ENCODE results near the gene SLCO3A1.

The SLCO3A1 gene

GRCh38 chr15:91882858-91883586, 29.5 kb downstream of the SLCO3A1 start:
- DNase-seq (ENCODE audit: low read depth in 2 of 2): no peak

GRCh38 chr15:91884606-91885005, 31.1 kb downstream of the SLCO3A1 start:
- no peak for DNase-seq (ENCODE audit: low read depth in 2 of 2)

DNA sequence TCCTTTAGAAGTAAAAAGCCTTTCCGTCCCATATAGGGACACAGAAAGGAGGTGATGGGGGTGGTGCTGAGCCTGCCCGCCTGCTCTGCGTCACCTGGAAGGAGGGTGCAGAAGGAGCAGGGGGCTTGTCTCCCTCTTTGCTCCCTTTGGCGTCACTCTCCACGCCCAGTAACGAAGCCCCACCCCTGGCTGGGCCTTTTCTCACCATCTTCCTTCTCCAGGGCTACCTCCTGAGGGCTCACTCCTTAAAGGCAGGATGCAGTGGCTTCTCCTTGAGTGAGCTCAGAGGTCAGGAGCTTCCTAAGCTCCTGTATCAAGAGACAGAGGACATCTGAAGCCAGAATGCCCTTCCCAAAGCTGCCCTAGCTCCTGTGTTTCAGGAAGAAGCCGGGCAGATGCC, 31.5 kb downstream of the SLCO3A1 start:
- DNase-seq (ENCODE audit: low read depth in 2 of 2): no peak

GRCh38 chr15:91885714-91886270, 32.3 kb downstream of the SLCO3A1 start:
- no peak for DNase-seq (ENCODE audit: low read depth in 2 of 2)

DNA sequence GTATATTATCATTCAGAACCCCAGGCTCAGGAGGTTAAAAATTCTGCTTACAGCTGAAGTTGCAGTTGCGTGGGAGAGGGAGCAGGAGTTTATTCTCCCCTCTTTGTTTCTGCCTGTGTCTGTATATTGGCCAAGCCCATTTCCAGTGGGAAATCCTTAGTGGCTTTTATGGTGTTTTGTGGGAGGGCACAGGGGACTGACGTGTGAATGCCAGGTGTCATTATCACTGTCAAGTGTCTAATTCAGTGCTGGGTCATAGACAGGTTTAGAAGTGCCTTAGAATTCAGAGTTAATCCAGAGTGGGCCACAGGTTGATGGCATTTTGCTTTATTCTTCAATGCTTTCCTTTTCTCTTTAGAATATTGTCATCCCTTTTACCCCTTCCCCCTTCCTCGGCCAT, 33.4 kb downstream of the SLCO3A1 start:
- DNase-seq (ENCODE audit: low read depth in 2 of 2): no peak

DNA sequence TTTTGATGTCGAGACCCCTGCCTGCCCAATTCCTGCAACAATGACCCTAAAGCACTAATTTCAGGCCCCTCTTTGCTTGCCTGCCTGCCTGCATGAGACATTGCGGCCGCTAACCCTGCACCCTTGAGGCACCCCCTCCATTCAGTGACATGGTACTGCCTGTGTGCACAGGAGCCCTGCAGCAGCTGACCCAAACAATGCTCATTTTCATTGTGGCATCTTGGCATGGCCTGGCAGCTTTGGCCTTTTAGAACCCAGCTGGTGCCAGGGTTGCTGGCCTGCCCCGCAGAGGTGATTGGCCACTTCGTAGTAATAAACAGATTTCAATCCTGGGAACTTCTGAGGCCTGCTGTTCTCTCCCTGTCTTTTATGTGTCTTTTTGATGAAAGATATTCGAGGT, 33.8 kb downstream of the SLCO3A1 start:
- DNase-seq (ENCODE audit: low read depth in 2 of 2): no peak

DNA sequence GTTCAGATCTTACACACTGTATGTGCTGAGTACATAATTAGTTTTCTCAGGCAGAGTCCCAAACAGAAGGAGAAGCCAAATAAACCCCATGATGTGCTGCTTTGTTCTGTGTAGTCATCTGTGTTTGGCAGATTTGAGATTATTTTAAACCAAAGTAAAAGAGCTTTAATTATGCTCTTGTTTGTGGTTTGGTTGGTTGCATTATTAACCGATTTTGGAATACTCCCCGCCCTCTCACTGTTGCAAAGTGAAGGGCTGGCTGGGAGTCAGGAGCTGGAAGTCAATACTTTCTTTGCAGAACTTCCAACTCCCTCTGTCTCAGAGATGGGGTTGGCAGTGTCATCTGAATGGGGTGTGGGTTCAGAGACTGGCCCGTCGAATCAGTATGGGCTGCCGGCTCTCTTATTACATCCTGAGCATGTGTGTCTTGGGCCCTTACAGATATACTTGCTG, 34.4 kb downstream of the SLCO3A1 start:
- no peak for DNase-seq (ENCODE audit: low read depth in 2 of 2)

- no peak for DNase-seq (ENCODE audit: low read depth in 2 of 2)
Observed at GRCh38 chr15:91889111-91889815, 35.8 kb downstream of the SLCO3A1 start.

DNA sequence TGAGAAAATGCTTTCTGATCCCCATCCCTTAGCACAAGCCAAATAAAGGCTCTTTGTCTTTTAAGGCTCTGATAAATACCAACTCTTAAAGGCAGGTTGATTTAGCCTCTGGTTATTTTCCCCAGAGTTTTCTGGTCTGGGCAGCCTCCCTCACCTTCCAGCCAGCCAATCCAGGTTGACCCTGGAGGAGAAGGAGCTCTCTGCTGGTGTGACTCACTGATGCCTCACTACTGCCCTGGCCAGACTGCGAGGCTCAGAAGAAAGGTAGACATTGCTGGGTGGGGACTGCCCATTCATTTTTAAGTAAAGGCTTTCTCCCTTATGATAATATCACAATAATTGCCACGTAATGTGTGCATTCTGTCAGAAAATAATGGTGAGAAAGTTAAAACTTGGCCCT, 37.1 kb downstream of the SLCO3A1 start:
- DNase-seq (ENCODE audit: low read depth in 2 of 2): no peak

DNA sequence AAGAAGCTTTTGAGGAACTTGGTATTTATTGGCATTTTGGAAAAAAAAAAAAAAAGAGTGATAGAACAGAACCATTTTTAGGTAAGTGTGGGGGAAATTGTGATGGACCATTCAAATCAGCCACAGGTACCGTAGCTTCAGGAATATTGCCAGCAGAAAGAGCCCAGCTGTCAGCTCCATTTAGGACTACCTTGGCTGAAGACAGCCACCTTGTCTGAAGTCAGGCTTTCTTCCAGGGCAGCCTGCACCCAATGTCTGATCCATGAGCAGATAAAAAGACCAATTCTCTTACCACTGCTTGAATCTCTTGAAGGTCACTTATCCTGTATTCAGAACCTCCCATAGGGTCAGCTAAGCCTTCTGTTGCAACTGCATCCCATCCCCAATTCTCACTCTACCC, 37.6 kb downstream of the SLCO3A1 start:
- DNase-seq (ENCODE audit: low read depth in 2 of 2): no peak

DNA sequence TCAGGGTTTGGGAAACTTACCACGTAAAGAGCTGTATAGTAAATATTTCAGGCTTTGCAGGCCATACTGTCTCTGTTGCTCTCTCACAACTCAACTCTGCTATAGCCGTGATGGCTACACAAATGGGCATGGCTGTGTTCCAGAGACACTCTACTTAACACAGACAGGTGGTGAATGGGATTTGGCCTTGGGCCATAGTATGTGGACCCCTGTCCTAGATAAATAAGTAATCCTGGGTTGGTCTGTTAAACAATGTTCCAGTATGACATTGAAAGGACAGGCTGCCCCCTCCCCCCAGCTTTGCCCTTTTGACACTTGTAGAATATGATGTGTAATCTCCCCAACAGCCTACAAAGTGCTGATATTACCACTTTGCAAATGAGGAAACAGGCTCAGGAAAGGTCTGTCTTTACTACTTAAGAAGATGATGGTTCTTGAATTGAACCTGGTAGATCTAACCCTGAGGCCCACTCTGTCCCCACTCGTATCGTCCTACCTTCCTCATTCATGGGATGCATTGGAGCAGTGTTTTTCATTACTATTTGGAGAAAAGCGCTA, 38.4 kb downstream of the SLCO3A1 start:
- DNase-seq (ENCODE audit: low read depth in 2 of 2): no peak

DNA sequence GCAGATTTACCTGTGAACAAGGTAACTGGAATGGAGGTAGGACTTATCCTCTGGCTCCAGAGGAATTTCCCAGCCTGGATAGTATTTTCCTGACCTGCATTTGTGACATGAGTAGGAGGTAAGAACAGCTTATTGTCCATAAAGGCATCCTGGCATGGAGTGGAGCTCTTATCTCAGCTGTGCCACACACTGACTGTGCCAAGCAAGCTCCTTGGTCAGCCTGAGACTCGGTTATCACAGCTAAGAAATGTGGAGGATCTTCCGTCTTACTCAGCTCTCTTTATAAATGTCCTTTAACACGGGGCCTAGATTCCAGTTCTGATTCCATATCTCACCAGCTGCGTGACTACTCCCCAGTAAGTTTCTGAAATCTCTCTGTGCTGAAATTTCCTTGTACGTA, 38.9 kb downstream of the SLCO3A1 start:
- DNase-seq (ENCODE audit: low read depth in 2 of 2): no peak

DNA sequence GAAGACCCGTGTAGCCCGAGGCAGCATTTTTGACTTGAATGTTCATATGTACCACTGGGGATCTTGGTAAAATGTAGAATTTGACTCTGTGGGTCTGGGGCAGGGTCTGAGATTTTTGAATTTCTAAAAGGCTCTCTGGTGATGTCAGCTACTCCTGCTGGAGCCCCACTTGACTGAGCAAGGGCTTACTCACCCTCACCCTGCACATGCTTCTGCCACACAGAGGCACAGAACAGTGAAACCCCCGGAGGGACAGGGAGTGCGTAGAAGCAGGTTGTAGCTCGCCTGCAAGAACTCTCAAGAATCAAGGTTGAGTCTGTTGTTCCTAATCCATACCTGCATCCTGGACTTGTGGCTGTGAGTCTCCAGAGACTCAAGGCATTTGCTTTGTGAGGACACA, 41.1 kb downstream of the SLCO3A1 start:
- no peak for DNase-seq (ENCODE audit: low read depth in 2 of 2)

- no peak for DNase-seq (ENCODE audit: low read depth in 2 of 2)
Observed at GRCh38 chr15:91895051-91895450, 41.5 kb downstream of the SLCO3A1 start.

DNA sequence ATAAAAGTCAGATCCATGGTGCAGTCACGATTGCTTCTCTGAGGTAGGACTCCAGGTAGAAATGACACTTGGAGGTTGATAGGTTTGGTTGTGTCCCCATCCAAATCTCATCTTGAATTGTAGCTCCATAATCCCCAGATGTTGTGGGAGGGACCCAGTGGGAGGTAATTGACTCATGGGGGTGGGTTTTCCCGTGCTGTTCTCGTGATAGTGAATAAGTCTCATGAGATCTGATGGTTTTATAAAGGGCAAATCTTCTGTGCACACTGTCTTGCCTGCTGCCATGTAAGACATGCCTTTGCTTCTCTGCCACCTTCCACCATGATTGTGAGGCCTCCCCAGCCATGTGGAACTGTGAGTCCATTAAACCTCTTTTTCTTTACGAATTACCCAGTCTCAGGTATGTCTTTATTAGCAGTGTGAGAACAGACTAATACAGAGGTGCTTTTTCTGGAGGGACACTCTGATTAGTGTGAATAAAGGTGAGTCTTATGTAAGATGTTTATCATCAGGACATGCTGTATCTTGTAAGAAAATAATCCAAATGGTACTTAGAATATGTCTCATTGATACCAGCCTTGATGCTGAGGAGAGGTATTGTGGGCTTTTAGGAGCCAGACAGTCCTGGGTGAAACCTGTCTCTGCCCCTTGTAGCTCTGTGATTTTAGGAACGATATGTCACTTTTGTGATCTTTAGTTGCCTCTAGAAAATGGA, 43.0 kb downstream of the SLCO3A1 start:
- no peak for DNase-seq (ENCODE audit: low read depth in 2 of 2)

DNA sequence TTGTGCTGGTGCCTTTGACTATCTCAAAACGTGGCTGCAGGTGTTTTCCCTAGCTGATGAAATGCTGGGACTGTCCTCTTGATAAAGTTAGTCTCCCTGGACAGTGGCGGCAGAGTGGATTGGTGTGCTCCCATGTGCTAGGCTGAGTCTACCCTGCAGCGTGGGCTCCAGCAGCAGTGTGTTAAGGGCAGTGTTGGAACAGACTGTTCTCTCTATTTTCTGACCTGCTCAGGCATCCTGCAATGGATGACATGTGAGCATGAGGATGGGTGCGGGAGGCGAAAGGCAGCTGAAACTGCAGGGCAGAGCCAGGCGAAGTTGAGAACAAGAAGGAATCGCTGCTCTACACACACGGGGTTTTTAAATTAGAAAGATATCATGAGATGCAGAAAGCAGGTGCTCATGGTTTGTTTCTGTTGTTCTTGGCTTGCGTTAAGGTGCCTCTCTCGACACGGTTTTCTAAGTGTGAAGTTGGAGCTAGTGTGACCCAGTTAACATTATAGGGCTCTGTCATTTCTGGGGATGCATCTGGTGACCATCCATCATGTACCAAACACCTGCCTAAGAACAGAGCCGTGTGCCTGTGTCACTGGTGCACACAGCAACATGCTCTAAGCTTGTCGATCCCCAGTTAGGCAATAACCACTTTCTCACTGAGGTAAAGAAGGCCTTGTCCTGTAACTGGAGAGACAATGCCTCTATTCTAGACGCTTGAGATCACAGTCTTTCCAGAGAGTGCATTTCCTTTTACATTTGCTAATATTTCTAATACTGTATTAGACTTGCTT, 44.3 kb downstream of the SLCO3A1 start:
- DNase-seq (ENCODE audit: low read depth in 2 of 2): no peak

DNA sequence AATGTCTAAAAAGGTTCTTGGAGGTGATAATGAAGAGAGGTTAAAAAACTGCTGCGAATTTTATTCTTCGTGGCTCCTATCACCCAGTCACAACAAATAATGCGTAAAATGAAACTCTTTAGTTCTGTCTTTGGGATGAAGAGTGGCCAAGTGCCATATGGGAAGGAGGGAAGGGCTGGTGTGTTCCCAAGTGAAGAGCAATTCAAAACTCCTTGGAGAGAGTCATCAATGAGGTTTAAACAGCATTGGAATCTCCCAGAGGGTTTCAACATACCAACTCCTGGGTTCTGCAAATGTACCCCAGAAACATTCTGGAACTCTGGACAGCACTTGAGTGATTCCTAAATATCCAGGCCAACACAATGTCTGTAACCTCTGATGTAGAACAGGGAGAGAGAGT, 45.3 kb downstream of the SLCO3A1 start:
- no peak for DNase-seq (ENCODE audit: low read depth in 2 of 2)

DNA sequence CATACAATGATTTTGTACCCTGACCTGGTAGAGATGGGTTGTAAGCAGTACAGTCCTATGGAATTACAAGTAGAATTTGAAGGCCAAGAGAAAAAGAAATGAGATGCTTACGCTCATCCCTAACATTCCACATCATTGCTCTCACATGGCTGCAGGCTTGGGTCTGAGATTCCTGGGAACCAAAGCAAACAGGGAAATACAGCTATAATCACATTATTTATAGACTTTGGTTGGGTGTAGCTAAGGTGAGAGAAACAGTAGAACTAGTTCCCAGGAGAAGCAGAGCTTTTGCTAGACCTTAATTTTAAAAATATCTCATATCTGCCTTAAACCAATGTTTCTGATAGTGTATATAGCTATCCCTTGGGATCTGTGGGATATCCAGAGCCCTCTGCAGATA, 51.4 kb downstream of the SLCO3A1 start:
- DNase-seq (ENCODE audit: low read depth in 2 of 2): no peak

DNA sequence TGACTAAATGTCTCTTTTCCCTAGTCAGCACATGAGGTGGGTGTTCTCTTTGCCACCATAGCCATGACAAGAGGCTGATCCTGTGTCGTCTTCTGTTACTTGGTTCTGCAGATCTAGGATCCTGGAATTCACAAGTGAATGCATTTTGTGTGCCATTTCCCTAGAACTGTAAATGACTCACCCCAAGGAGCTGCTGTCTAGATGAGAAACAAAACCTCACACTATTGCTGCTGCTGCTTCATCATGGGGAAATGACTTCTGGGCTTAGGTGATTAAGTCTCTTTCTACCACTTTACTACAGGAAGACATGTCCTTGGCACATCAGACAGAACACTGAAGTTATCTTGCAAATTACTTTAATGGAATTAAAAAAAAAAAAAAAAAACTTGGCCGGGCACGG, 54.9 kb downstream of the SLCO3A1 start:
- DNase-seq (ENCODE audit: low read depth in 2 of 2): no peak

DNA sequence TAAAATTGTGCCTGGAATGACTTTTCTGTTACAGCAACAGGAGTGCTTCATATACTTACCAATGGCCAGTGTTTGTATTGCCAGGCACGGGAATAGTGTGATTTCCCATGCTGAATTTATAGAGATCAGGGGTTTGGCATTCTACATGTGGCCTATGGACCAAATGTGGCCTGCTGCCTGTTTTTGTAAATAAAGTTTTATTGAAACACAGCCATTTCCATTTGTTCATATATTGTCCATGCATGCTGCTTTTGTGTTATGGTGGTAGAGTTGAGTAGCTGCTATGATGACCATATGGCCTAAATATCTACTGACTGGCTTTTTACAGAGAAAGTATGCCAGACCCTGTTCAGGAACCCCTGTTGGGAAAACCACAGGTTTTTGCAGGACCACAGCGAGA, 55.6 kb downstream of the SLCO3A1 start:
- no peak for DNase-seq (ENCODE audit: low read depth in 2 of 2)

- DNase-seq (ENCODE audit: low read depth in 2 of 2): no peak
Observed at GRCh38 chr15:91909574-91909973, 56.1 kb downstream of the SLCO3A1 start.
